Left hindlimb (tissue), 1 donor: ENCODE measurements around the gene AIF1L.
A peak's percentile ranks its signal among the peaks of the same experiment; 100 is the strongest.
"Not testable (repeated sequence)": the region's sequence is repeated elsewhere in the genome, so short reads cannot be mapped to it uniquely, and the experiment has no call there.

Experiments used
- DNase-seq: peaks from one replicate; pipeline ENCODE4 v3.0.0-alpha.2; 2018

The AIF1L gene

DNA sequence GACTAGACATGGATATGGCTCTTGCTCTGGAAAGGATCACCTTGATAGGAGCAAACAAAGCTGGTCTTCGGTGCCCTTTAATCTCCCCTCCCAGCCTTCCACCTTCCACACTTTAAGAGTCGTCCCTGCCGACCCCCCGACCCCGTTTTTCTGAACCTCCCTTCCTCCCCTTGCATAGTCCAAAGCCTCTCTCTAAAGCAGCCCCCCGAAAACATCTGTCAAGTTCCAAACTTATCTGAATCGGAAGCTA, 28.6 kb downstream of the AIF1L start:
- DNase-seq = no peak

DNA sequence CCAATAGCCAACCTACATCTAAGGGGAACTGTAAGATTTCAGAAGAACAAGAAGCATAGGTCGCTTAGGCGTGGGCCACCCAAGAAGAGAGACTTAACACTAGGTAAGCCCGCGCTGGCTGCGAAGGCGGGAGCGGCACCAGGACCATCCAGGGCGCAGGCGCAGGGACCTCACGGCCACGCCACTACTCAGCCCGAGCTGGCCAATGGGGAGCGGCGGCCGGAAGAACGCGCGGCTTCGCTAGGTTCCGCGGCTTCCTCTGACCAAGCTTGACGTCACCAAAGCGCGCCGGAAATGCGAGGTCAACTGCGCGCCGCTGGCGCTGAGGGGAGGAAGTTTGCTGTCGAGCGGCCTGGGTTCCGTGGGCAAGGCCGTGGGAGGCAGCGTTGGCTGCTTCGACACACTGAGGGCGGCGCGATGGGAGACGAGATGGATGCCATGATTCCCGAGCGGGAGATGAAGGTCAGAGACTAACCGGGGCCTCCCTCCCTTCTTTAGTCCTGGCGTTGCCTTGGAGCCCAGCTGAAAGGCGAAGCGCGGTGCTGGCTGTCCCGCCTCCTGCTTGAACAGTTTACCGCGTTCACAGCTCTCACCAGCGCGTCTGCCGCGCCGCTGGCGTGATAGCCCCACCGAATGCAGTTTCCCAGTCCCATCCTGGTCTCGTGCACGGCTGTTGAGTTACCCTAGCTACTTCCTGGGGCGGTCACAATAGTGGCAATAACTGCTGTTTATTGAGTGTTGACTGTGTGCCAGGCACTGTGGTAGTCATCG, 29.1 kb downstream of the AIF1L start, which contains the start of gene NUP214:
Gene NUP214 (plus strand): TSS at position 299 of the 771 bp plus-strand sequence. CDS start 119 bp downstream, at position 418.
- peak; percentile 99 for DNase-seq

DNA sequence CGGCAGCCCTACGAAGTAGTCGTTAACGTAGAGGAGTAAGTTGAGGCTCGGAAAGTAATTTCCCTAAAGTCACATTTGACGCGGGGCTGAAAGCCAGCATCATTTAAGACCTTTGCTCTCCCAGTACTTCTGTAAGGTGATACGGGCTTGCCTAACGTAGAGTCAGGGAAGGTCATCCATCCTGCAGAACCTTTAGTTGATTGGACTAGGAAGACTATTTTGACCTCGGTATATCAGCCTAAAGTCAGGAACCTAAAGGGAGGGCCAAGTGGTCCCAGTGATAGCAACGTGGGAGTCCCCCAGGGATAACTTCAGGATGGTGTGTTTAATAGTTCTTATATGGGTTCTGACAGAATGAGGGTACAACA, 29.7 kb downstream of the AIF1L start:
- DNase-seq = no peak

DNA sequence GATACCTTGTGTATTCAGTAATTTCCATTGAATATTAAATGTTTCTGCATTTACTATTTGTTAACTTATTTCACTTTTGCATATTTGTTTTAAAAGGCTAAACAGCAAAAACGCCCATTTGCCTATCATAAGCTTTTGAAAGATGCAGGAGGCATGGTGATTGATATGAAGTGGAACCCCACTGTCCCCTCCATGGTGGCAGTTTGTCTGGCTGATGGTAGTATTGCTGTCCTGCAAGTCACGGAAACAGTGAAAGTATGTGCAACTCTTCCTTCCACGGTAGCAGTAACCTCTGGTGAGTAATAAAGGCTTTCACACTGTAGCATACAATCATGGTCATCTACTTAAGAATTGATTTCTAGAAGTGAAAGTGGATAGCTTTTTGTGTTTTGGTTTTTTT, 32.9 kb downstream of the AIF1L start:
- no peak for DNase-seq

DNA sequence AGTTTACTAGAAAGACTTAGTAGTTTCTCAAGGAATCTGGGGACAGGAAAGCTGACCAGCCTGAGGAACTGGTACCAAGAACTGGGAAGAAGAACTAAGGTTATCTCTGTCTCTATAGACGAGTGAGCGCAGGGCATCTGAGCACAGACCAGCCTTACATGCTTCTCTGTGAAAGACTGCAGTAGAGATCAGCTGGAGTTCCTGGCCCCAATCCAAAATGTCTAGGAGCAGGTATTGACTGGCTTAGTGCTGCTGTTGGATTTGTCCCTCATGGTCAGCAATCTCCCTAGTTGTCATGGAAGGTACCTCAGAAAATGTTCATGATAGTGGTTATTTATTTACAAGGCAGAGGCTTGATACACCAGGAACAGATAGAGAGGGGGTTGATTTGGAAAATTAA, 42.3 kb downstream of the AIF1L start:
- DNase-seq = no peak

DNA sequence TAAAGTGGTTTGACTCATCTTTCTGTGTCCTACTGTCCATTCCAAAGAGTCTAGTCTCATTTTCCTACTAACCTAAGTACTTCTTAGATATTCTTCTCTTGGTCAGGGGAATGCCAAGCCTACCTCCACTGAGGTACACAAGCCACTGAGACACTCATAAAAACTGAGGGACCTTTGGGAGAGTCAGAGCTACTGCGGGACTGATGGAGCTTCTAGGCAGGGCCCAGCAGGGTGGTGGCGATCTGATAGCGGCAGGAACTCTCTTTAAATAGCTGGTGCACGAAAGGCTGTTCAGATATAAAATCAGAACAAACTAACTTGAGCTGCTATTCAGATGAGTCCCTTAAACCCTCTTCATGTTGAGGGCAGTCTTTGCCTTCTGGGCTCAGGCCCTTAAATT, 43.8 kb downstream of the AIF1L start:
- DNase-seq = no peak

DNA sequence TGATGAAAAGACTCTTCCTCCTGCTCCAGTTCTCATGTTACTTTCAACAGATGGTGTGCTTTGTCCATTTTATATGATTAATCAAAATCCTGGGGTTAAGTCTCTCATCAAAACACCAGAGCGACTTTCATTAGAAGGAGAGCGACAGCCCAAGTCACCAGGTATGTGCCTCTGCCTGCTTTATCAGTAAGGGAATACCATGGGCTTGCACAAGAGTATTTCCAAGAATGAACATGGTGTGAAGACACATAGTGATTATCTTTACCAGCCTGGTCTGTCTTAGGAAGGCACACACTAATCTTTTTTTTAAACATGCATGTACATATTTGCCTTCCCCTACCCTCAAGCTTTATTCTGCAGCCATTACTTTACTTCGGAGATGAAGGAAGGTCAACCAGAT, 44.2 kb downstream of the AIF1L start:
- no peak for DNase-seq

DNA sequence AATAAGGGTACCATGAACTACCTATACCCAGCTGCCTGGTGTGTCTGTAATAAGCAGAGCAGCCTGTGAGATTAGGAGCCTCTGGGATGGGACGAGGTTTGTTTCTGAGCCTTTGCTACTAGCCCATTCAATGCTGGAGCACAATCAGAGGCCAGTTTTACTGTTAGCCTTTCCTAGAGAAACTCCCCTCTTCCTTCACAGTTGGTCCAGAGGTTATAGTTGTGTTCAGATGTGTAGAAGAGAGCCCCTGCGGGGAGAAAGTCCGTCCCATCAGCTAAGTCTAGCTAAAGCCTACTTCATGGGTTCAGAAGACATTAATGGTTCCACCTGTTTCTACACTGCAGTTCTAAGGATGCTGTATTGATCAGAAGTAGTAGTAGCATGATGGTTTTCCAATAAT, 45.8 kb downstream of the AIF1L start:
- DNase-seq = no peak

DNA sequence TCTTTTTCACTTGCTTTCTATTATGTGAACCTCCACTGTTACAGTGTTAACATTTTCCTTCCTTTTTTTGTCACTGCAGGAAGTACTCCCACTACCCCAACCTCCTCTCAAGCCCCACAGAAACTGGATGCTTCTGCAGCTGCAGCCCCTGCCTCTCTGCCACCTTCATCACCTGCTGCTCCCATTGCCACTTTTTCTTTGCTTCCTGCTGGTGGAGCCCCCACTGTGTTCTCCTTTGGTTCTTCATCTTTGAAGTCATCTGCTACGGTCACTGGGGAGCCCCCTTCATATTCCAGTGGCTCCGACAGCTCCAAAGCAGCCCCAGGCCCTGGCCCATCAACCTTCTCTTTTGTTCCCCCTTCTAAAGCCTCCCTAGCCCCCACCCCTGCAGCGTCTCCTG, 47.9 kb downstream of the AIF1L start:
- no peak for DNase-seq

DNA sequence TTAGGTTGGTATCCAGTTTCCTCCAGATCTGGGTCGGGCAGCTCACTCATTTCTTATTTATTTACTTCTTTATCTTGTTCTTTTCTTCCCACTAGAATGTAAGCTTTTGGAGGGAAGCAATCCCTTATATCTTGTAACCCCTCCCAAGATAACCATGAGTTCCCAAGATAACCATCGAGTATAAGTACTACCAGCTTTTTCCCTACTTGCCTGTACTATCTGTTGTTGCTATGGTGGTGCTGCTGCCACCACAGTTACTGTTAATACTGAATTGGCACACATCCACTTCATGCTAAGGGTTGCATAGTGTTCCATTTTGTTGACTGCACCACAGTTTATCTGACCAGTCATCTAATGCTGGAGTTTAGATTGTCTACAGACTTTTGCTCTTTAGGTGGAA, 48.9 kb downstream of the AIF1L start:
- DNase-seq = no peak

DNA sequence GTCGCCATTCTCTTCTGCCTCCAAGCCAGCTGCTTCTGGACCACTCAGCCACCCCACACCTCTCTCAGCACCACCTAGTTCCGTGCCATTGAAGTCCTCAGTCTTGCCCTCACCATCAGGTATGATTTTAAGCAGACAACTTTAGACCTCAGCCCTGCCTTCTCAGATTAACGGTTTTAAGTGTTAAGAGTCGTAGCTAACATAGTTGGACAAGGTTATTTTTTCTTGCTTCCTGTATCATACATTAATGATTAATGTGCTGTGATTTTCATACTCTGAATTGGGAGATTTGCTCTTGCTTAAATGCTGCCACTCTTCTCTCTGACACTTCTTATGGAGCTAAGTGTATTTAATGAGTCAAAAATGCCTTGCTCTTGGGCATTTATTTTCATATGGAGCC, 49.9 kb downstream of the AIF1L start:
- no peak for DNase-seq

DNA sequence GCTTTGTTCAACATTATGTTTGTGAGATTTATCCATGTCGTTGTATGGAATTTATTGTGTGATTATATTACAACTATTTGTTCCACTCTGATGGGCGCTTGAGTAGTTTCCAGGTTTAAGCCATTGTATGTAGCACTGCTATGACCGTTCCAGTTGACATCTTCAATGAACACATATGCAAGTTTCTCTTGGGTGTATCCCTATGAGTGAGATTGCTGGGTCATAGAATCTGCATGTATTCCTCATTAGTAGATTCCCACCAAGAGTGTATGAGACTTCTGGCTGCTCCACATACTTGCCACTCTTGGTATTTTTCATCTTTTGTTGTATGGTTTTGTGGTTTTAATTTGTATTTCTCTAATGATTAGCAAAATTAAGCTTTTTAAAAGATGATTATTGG, 51.9 kb downstream of the AIF1L start:
- no peak for DNase-seq

DNA sequence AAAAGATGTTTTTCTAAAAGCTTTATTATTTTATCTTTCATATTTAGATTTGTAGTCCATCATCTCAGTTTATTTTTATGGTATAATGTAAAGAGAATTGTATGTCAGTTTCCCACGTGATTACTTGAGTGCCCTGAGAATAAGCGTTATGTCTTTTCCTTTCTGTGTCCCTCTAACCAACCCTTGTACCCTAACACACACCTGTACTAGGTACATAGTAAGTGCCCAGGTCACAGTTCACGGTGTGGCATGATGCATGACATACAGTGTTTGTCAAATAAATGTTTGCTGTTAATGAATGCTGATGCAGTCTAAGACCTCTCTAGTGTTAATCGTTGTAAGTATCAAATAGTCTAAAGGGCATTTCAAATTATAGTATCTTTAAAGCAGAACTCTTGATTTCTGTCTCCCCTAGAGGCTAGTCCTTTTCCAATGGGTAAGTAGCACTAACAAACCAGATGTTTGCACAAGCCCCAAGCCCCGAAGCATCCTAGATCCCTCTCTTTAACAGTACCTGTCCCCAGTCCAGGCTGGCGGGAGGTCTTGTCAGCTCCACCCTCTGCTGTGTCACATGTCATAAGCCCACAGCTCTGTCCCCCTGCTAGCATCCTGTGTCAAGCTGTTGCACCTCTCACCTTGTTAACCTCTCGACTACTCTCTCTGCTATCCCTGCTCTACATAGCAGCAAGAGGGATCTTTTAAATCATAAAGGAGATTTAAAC, 52.8 kb downstream of the AIF1L start:
- no peak for DNase-seq

DNA sequence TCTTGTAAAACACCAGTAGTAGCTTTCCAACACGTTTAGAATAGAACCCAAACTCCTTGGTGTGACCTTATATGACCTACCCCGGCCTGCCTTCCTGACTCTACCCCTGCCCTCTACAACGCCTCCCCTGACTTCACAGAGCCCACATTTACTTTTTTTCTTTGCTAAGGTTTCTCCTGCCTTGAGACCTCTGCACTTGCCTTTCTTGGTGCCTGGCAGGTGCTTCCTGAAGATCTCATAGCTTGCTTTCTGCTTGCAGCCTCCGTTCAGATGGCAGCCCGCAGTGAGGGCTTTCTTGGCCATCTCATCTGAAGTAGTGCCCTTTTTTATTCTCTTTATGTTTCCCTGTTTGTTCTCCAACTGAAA, 53.3 kb downstream of the AIF1L start:
- DNase-seq = no peak

DNA sequence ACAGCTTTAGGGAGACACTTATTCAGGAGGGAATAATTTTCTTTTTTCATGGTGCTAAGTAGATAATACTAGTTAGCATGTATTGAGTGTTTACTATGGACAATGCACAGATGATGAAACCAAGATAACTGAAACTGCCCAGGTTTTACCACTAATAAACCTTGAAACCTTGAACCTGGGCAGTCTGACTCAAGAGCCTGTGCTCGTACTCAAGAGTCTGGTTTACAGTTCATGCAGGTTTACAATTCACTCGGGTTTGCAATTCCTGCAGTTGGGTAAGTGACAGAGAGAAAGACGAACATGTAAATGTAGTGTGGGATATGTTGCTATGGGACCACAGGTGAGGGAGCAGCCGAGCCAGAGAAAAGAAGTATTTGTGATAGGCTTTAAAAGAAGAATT, 57.3 kb downstream of the AIF1L start:
- no peak for DNase-seq

DNA sequence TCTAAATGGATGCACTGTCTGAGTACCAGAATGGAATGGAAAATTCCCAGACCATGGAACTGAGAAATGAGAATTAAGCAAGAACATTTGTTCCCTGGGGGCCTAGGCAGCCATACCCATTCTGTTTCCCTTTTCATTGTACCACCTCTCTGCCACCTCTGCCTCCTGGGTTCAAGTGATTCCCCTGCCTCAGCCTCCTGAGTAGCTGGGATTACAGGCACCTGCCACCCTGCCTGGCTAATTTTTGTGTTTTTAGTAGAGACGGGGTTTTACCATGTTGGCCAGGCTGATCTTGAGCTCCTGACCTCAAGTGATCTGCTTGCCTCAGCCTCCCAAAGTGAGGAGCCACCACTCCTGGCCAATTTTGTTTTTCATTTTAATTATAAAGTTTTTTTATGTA, 62.3 kb downstream of the AIF1L start:
- not testable (repeated sequence) for DNase-seq

DNA sequence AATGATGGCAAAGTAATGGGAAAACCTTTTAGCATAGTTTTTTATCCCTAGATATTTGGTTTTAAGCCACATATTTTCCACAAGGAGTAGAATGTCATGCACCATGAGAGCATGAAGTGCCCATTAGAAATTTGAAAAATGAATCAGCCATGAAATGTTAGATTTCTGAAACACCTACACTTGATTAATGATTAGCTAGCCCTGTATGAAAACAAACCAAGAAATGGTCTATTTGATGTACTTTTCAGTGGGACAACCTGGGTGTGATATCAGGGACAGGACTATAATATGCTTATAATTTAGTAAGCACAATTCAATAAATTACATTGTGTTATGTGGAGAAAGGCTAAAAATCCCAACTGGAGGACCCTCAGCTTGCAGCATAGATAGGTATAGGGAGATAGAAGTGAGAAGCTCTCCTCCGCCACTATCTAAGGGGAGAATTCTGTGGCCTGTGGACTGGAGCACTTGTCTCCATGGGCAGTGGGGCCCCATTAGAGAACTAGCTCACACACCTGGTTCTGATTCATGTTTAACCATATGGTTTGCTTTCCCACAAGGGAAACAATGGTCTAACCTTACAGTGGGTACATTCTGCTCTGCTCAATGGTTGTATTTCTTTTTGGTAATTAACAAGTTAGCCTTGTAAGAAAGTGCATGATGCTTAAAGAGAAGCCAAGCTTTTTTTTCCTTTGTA, 64.2 kb downstream of the AIF1L start:
- no peak for DNase-seq

DNA sequence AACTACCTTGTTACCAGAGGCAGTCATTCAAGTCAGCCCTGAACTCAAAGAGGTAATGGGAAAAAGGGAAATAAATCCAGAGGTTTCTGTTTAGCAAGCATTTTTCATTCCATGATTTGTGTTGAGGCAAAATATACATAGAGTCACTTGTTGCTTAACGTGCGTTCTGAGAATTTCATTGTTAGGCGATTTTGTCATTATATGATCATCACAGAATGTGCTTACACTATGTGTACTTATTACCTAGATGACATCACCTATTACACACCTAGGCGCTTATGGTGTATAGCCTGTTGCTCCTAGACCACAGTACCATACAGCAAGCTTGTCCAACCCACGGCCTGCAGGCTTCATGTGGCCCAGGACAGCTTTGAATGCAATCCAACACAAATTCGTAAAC, 65.3 kb downstream of the AIF1L start:
- no peak for DNase-seq

DNA sequence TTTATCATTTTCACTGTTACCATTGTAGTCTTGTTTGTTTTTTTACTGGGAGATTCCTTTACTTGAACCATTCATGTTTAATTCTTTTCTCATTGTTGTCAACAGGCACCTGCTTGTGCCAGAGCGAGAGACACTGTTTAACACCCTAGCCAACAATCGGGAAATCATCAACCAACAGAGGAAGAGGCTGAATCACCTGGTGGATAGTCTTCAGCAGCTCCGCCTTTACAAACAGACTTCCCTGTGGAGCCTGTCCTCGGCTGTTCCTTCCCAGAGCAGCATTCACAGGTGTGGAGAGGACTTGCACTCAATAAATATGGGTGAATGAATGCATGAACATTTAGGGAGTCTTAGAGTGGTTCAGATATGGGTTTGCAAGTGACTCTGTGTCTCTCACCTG, 66.6 kb downstream of the AIF1L start:
- DNase-seq = no peak

DNA sequence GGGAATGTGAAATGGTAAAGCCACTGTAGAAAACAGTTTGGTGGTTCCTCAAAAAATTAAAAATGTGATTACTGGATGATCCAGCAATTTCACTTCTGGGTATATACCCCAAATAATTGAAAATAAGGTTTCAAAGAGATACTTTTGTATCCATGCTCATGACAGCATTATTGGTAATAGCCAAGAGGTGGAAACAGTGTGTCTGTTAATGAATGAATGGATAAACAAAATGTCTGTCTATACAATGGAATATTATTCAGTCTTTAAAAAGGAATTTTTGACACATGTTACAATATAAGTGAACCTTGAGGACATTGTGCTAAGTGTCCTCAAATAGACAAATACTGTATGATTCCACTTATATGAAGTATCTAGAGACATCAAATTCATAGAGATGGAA, 69.2 kb downstream of the AIF1L start:
- DNase-seq = no peak

DNA sequence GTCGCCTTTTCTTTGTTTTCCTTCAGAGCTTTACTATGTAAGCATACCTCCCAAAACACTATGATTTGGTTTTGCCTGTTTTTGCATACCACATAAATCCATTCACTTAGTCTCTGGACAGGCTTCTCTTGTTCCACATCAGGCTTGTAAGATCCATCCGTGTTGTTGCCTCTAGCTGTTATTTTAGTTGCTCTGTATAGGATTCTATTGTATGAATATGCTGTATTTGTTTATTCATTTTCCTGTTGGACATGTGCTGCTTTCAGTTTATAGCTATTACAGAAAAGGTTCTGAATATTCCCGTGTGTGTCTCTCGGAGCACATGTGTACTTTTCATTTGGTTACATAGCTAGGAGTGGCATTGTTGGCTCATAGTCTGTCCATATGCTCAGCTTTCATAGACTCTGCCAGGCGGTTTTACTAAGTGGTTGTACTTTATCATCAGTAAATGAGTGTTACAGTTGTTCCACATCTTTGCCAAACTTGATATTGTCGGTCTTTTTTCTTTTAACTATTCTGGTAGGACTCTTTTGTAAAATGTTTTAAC, 70.9 kb downstream of the AIF1L start:
- no peak for DNase-seq

DNA sequence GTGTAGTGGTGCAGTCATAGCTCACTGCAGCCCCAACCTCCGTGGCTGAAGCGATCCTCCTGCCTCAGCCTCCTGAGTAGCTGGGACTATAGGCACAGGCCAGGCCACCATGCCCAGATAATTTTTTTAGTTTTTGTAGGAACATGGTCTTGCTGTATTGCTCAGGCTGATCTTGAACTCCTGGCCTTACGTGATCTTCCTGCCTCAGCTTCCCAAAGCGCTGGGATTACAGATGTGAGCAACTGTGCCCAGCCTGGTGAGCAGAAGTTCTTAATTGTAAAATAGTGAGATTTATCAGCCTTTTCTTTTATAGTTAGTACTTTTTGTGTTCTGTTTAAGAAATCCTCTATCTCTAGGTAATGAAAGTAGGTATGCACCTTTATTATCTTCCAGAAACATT, 71.6 kb downstream of the AIF1L start:
- no peak for DNase-seq

DNA sequence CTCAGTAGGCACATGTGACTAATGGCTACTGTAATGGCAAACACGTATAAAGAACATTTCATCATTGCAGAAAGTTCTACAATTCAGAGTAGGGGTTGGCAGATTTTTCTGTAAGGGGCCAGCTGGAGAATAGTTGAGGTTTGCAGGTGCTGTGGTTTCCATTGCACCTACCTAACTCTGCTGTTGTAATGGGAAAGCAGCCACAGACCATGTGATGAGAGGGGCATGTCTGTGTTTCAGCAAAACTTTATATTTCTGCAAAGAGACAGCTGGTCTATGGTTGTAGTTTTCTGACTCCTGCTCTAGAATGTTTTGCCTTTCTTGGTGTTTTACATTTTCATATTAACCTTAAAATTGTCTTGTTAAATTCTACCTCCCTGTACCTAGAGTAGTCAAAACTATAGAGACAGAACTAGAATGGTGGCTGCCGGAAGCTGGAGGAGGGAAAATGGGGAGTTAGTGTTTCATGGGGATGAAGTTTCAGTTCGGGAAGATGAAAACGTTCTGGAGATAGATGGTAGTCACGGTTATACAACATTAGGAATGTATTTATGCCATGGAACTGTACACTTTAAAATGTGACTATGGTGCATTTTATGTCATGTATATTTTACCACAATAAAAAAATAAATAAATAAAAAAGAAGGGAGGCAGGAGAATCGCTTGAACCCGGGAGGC, 73.4 kb downstream of the AIF1L start:
- no peak for DNase-seq
